GM12891 (cell line): ENCODE measurements around the gene BID.

Experiments
- POLR2A ChIP-seq: IDR thresholded peaks from 2 replicates; pipeline ENCODE4 v1.6.1; 2011; ENCODE audit warnings: low read depth, low read length, control low read depth
- POLR2AphosphoS5 ChIP-seq: IDR thresholded peaks from 2 replicates; pipeline ENCODE4 v1.6.1; 2011; ENCODE audit warnings: low read depth, low read length, control low read depth
- POU2F2 ChIP-seq: IDR thresholded peaks from 2 replicates; pipeline ENCODE4 v1.6.1; 2011; ENCODE audit warnings: low read depth, mild to moderate bottlenecking, control low read depth, low read length, moderate library complexity
- SPI1 ChIP-seq: IDR thresholded peaks from 2 replicates; pipeline ENCODE4 v1.6.1; 2011; ENCODE audit warnings: low read depth, low read length, control low read depth
- TAF1 ChIP-seq: IDR thresholded peaks from 2 replicates; pipeline ENCODE4 v1.6.1; 2011; ENCODE audit warnings: low read depth, low read length, control low read depth

DNA sequence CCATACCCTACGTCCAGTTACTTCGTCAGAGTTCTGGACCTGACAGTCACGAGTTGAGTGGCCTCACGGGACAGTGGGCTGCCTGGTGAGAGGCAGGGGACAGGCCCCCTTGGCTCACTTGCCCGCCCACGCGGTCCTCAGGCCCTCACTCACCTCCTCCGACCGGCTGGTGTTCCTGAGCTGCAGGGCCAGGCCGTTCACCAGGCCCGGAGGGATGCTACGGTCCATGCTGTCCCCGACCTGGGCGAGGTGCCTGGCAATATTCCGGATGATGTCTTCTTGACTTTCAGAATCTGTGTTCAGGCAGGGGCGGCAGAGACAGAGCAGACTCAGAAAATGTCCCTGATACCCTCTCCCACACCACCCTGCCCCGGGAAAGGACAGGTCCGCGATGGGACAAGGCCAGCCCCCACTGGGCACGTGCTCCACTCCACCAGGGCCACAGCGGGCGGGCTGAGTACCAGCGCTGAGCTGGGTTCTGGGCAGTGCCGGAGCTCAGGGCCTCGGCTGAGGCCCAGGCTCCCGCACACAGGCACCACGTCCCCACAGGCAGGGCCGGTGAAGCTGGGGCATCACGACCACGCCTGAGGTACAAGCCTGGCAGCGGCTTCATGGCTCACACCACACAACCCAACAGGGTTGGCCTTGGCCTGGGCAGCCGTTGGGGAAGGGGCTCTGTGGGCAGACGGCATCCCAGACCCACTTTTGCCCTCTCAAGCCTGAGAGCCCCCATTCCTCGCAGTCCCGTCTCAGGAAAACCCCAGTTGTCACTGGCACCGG lies 34.9 kb downstream of the BID start:
- no peak for TF ChIP-seq SPI1
- TF ChIP-seq POLR2A = no peak
- TF ChIP-seq POLR2AphosphoS5 = no peak
- no peak for TF ChIP-seq TAF1
- no peak for TF ChIP-seq POU2F2
